ENCODE data around the gene BCDIN3D. TPM values are rescaled to one million over a fixed set of nuclear protein-coding genes. Genes with fewer than 3 reads are reported as not detected.

Gene BCDIN3D
- total and polyA plus RNA-seq, 10 of the 15 experiments (the other 5 are each of a cell fraction or from before 2014, with no cell fraction given): 3.7 to 7.2 (median 6.4) TPM

DNA sequence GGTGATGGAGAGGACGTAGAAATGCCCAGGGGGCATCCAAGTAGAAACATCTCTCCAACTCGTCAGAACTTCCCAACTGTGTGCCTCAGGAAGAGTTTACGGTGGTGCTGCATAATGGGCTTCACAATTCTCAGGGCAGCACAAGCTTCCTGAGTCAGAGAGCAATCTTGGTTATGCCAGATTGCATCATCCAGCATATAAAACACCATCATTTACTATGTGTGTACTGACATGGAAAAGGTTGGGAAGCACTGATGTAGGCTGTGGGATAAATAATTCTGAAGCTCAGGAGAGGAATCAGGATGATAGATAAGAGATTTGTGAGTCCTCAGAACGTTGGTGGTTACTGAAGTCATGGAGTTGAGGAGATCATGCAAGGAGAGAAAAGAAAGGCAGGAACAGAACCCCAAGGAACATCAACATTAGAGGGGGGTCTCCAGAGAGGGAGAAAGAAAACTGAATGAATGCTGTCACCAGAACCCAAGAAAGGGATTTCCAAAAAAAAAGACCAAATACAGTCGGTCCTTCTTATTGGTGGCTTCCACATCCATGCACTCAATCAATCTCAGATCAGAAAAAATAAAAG is 10.0 kb downstream of the BCDIN3D start:
- no peaks in the 10 kb centered on the region for H3K36me3 ChIP-seq (ENCODE audit: control insufficient read depth in 2 of 2, insufficient read depth in 2 of 2, low read length in 1 of 2)
- intact Hi-C loops (cut with micrococcal nuclease; ENCODE audit: unreplicated experiment): loop anchor here (10.0 kb wide), 1 partner anchor 198 kb away; no protein-coding TSS in a partner anchor
- H3K27ac ChIP-seq (ENCODE audit: control insufficient read depth, insufficient read depth): no peak overlapping the region
- ATAC-seq (no peak), FAIRE-seq (no peak), DNase-seq (ENCODE audit: low read depth, low spot score) (no peak)
- TF ChIP-seq ZBED1 (IDR thresholded peaks at IDR 0.05; ENCODE audit: borderline replicate concordance) (no peak), CBFB (IDR thresholded peaks at IDR 0.05; ENCODE audit: low read depth) (no peak), ETV6 (conservative IDR thresholded peaks at IDR 0.05 in 1 of 2, IDR thresholded peaks at IDR 0.05 in 1 of 2; ENCODE audit: borderline replicate concordance in 1 of 2, low read depth in 1 of 2) (no peak)
- TF ChIP-seq, protein P1, sequence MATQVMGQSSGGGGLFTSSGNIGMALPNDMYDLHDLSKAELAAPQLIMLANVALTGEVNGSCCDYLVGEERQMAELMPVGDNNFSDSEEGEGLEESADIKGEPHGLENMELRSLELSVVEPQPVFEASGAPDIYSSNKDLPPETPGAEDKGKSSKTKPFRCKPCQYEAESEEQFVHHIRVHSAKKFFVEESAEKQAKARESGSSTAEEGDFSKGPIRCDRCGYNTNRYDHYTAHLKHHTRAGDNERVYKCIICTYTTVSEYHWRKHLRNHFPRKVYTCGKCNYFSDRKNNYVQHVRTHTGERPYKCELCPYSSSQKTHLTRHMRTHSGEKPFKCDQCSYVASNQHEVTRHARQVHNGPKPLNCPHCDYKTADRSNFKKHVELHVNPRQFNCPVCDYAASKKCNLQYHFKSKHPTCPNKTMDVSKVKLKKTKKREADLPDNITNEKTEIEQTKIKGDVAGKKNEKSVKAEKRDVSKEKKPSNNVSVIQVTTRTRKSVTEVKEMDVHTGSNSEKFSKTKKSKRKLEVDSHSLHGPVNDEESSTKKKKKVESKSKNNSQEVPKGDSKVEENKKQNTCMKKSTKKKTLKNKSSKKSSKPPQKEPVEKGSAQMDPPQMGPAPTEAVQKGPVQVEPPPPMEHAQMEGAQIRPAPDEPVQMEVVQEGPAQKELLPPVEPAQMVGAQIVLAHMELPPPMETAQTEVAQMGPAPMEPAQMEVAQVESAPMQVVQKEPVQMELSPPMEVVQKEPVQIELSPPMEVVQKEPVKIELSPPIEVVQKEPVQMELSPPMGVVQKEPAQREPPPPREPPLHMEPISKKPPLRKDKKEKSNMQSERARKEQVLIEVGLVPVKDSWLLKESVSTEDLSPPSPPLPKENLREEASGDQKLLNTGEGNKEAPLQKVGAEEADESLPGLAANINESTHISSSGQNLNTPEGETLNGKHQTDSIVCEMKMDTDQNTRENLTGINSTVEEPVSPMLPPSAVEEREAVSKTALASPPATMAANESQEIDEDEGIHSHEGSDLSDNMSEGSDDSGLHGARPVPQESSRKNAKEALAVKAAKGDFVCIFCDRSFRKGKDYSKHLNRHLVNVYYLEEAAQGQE (IDR thresholded peaks at IDR 0.05; ENCODE audit: low read depth, low read length): no peak
- TF ChIP-seq, protein P2, sequence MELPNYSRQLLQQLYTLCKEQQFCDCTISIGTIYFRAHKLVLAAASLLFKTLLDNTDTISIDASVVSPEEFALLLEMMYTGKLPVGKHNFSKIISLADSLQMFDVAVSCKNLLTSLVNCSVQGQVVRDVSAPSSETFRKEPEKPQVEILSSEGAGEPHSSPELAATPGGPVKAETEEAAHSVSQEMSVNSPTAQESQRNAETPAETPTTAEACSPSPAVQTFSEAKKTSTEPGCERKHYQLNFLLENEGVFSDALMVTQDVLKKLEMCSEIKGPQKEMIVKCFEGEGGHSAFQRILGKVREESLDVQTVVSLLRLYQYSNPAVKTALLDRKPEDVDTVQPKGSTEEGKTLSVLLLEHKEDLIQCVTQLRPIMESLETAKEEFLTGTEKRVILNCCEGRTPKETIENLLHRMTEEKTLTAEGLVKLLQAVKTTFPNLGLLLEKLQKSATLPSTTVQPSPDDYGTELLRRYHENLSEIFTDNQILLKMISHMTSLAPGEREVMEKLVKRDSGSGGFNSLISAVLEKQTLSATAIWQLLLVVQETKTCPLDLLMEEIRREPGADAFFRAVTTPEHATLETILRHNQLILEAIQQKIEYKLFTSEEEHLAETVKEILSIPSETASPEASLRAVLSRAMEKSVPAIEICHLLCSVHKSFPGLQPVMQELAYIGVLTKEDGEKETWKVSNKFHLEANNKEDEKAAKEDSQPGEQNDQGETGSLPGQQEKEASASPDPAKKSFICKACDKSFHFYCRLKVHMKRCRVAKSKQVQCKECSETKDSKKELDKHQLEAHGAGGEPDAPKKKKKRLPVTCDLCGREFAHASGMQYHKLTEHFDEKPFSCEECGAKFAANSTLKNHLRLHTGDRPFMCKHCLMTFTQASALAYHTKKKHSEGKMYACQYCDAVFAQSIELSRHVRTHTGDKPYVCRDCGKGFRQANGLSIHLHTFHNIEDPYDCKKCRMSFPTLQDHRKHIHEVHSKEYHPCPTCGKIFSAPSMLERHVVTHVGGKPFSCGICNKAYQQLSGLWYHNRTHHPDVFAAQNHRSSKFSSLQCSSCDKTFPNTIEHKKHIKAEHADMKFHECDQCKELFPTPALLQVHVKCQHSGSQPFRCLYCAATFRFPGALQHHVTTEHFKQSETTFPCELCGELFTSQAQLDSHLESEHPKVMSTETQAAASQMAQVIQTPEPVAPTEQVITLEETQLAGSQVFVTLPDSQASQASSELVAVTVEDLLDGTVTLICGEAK (IDR thresholded peaks at IDR 0.05; ENCODE audit: borderline replicate concordance): no peak
- H3K9ac ChIP-seq (ENCODE audit: control insufficient read depth, insufficient read depth, low read length): no peak overlapping the region
- RAD21 ChIA-PET (ENCODE audit: unreplicated experiment): no interaction called here
- 59% methylated on average over 5 of the region's 5 CpGs for WGBS (ENCODE audit: insufficient coverage, insufficient replicate concordance, low lambda C conversion rate, missing lambda C conversion rate)
- peaks cover 6% of the 10 kb centered on the region; the same call in 1 of the 2 replicates for H3K4me1 ChIP-seq (ENCODE audit: control insufficient read depth, insufficient read depth, low read length)
- POLR2A ChIA-PET: interaction anchor here (1.3 kb wide), 1 partner anchor 12 kb away, joined by 5 read pairs; no protein-coding TSS in a partner anchor
- H3K9me3 ChIP-seq (replicated peaks; ENCODE audit: control insufficient read depth, insufficient read depth, low read length): no peaks in the 10 kb centered on the region
- CTCF ChIA-PET: interaction anchor here (1.6 to 7.7 kb wide), 2 partner anchors 7 to 18 kb away, joined by 3 to 61 read pairs; no protein-coding TSS in a partner anchor
- no peaks in the 10 kb centered on the region for H3K79me2 ChIP-seq (ENCODE audit: control insufficient read depth, insufficient read depth, low read length)
- H2AFZ ChIP-seq (ENCODE audit: control insufficient read depth, low read depth, low read length): no peak overlapping the region
- no TSS peak for BruUV-seq (replicated peaks)
- no peak overlapping the region for H3K4me3 ChIP-seq
- H4K20me1 ChIP-seq (ENCODE audit: control insufficient read depth, insufficient read depth): no peaks in the 10 kb centered on the region
- no peaks in the 10 kb centered on the region for H3K27me3 ChIP-seq (replicated peaks in 1 of 2; ENCODE audit: control insufficient read depth in 2 of 2, insufficient read depth in 2 of 2, low read length in 1 of 2)
- in situ Hi-C loops (cut with MboI): loop anchor here (10.0 kb wide), 1 partner anchor 188 kb away; no protein-coding TSS in a partner anchor
- no peak overlapping the region for H3K4me2 ChIP-seq (ENCODE audit: control insufficient read depth, insufficient read depth)
- SMC1A ChIA-PET (ENCODE audit: uncharacterized antibody, unreplicated experiment): interaction anchor here (1.1 kb wide), 1 partner anchor 75 kb away, joined by 3 read pairs; no protein-coding TSS in a partner anchor
